Measurements from ENCODE around the gene MTMR6. TPM values are rescaled to one million over a fixed set of nuclear protein-coding genes. Genes with fewer than 3 reads are reported as not detected.

MTMR6 gene
- total RNA-seq, 1 donor from 2014 or later = 16.1 TPM

DNA sequence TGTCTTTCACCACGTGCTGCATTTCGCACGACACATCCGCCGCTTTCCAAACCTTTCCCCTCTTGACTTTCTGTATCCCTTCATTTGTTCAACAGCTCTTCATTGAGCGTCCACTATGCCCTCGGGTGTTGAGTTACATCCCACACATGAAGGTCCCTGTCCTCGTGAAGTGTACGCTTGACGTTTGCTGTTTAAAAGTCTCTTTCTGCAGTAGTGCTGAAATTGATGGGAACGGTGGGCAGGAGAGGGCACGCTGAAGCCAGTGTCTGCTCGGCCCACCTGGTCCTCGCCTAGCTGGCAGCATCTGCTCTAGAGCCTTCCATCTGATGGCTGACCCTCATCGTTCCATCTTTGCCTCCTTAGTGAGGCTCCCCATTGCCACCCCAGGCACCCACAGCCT, 59.6 kb downstream of the MTMR6 start:
- no peak for DNase-seq (ENCODE audit: low spot score)
- intact Hi-C loops (cut with DNase I) = no loop called here

DNA sequence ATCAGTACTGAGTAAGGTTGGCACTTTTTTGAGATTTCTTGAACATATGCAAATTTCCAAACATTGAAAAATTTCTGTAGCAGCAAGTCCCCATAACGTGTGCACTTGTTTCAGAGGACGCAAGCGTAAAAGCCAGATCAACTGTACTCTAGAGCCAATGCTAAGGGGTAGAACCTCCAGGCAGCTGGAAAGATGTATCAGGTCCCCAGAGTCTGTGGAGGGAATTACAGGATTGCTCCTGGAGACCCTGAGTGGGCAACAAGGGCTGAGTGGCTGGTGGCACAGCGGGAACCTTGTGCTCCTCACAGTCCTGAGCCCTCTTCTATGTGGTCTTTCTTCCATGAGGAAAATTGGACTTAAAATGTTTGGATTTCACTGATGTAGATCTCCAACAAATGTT, 61.3 kb downstream of the MTMR6 start:
- no peak for DNase-seq (ENCODE audit: low spot score)
- intact Hi-C loops (cut with DNase I) = no loop called here

DNA sequence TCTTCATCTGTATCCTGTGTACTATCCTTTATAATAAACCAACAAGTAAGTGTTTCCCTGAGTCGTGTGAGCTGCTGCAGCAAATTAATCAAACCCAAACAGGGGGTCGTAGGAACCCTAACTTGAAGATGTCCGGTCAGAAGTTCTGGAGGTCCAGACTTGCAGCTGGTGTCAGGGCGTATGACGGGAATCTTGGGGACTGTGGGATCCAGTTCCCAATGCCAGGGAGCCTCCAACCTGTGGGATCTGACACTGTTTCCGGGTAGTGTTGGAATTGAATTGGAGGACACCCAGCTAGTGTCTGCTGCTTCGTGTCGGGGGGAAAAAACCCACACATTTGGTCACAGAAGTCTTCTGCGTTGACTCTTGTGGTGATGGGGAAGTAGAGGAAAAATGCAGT, 63.1 kb downstream of the MTMR6 start:
- intact Hi-C loops (cut with DNase I) = no loop called here
- DNase-seq (ENCODE audit: low spot score) = no peak

DNA sequence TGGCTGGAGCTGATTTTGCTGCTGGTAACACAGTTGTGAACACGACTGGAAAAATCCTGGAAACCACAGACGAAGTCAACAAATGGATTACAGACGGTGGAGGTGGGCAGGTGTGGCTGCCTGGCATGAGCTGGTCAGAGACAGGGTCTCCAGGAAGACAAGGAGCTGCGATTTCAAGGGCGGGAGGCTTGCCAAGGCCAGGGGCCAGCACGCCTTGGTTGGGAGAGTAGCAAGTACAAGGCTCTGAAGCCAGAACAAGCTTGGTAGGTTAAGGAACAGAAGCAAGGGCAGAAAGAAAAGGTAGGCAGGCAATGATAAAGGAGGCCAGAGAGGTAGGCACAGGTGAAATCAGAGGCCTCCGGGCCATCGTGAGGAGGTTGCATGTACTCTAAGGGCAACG, 64.5 kb downstream of the MTMR6 start:
- intact Hi-C loops (cut with DNase I) = no loop called here
- no peak for DNase-seq (ENCODE audit: low spot score)

DNA sequence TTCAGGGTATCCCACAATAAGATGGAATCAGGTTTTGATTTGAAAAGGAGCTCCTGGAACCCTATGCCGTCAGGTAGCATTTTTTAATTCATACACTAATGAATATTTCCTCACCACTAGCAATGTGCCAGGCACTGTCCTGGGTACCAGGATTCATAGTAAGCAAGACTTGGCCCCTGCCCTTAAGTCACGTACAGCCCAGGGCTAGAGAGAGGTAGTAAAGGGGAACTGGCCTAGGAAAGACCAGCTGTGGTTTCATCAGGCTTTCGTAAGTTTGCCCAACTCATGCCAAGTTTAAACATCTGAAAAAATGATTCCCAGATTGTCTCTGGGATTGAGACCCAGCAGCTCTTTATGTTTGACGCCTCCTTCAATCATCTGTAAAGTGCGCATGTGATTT, 69.3 kb downstream of the MTMR6 start:
- no peak for DNase-seq (ENCODE audit: low spot score)
- intact Hi-C loops (cut with DNase I) = no loop called here

DNA sequence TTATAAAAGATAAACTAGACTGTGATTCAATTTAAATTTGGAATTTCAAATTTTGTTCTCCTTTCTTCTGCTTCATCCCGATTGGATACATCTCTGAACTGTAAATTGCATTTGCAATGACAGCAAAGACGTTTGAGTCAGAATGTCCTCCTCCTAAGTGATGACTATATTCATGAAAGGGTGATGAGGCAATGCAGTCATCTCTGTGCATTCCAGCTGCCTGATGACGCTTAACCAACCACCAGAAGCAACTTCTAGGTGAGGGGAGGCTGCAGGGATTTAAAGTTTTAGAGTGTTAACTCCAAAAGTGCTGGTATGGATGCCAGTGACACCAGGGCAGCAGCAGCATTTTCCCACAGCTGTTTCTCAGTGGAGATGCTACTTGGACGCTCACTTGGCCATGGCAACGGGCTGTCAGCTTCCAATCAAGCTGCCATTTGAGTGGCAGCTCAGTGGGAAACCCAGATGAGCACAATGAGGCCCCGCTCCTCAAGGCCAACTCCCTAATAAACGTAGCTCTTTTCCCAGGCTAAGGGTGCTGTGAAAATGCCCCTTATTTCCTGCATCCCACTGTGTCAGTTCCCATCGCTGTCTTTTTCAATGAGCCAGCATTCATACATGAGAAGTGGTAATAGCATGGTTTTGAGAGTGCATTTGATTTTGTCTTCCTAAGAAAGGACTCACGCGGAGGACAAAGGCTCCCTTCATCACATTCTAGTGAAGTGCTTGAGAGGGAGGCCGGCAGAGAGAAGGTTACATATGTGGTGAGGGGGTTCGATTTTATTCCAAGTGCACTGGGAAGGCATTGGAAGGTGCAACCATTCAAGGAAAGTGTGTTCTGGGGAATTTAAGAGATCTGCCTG, 70.0 kb downstream of the MTMR6 start:
- intact Hi-C loops (cut with DNase I) = no loop called here
- DNase-seq (ENCODE audit: low spot score) = no peak

DNA sequence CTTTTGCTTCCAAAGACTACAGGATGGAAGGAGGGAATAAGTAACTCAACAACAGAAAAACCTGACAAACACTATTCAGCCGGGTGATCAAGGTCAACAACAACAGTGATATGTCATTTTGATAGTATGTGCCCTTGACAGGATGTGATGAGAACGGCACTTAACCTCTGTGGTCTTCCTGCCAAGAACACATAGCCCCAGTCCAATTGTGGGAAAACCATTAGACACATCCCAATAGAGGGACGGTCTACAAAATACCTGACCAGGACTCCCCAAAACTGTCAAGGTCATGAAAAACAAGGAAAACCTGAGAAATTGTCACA, 72.1 kb downstream of the MTMR6 start:
- no peak for DNase-seq (ENCODE audit: low spot score)
- intact Hi-C loops (cut with DNase I) = no loop called here

DNA sequence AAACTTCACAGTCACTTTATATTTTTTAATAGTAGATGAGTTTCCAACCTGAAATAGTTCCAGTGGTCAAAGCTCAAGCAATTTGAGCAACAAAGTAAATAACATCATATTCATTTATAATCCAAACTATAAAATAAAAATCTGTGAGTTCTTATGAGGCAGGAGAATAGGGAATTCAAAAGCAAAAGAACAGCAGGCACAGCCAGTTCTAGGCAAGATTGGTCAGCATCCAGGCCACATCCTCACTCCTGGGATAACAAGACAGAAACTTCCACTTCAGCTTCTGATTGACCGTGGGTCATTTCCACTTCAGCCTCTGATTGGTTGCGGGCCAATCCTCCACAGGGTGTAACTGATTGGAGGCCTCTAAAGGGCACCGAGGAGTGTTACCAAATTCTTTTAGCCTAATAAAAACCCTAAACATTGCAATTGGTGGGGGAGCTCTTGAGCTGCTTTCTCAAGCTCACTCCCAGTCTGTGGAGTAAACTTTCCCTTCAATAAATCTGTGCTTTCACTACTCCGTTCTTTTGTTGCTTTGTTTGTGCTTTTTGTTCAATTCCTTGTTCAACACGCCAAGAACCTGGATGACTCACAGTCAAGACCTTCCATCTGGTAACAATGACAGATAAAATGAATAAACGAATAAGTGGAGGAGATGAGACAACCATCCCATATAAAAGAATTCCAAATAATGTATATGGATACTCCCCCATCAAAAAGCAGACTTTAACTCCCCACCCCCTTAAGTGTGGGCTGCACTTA, 72.6 kb downstream of the MTMR6 start:
- intact Hi-C loops (cut with DNase I) = no loop called here
- no peak for DNase-seq (ENCODE audit: low spot score)

DNA sequence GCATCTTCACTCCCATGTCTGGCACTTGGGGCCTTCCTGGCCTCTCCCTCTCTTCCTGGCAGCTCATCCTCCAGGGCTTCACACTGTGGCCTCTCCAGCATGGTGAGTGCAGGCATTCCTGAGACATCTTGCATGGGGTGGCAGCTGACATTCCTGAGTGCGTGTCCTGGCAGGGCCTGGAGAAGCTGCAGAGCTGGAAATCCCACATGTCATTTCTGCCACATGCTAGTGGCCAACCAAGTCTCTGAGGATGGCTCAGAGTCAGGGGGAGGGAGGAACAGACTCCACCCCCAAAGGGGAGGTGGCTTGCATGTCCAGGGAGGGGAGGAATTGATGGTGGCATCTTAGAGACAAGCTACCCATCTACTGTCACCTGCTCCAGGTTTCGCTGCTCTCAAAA, 73.6 kb downstream of the MTMR6 start:
- intact Hi-C loops (cut with DNase I) = no loop called here
- no peak for DNase-seq (ENCODE audit: low spot score)

DNA sequence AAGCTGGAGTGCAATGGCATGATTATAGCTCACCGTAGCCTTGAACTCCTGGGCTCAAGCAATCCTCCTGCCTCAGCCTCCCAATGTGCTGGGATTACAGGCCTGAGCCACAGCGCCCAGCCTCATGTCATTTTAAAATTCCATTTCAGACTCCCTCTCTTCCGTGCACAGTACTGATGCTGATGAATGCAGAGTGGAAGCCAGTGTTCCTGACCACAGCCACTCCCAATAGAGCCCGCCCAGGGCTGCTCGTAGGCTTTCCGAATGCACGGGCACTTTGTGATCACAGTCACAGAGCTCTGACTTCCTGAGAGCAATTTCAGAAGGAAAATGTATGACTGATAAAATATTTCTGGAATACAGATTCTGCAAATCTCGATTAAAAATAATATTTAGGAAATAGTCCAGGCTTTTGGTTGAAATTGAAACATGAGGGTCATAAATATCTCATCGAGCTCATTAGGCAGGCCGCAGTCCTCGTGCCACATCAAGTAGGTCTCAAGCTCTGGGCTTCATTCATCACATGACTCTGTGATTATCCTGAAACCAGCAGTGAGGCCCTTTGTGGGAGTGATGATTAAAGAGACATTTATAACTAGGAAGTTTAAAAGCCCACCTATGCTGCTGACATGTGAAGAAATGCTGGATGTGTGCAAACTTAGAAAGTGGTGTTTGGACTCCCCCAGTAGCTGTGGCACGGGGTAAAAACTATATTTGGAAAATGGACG, 76.3 kb downstream of the MTMR6 start:
- intact Hi-C loops (cut with DNase I) = no loop called here
- no peak for DNase-seq (ENCODE audit: low spot score)

DNA sequence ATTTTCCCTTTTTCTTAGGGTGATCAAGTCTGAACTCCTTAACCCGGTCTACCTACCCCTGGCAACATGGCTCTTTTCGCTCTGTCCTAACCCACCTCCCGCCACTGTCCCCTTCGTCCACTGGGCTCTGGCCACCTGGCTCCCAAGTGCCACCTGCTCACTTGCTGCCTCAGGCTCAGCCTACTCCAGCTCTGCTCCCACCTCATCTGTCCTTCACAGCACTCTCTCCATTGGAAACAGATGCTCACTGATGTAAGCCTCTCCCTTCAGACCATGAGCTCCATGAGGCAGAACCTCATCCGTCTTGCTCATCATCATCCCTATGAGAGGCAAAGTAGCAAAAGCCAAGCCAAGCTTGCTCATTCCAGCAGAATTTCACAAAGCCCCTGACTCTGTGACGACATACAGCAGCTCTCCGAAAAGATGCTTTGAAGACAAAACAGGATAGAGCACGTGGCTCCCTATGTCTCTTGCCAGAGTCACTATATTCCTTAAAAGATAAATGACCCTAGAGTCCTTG, 79.9 kb downstream of the MTMR6 start:
- intact Hi-C loops (cut with DNase I) = no loop called here

DNA sequence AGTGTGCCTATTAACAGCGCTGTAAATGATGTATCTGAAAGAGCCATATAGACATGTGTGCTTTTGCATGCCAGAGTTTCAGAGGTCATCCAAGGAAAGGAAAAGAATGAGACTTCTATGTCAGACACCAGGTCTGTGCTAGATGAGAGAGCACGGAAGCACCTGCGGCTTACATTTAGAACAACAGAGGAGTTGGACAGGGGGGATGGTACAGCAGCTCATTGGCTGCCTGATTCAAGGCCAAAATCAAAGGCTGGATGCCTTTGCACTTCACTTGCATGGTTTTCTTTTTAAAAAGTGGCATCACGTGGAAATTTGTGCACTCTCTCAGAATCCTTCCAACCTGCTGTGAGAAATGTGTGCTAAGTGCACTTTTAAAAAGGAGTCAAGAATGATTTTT, 82.4 kb downstream of the MTMR6 start:
- DNase-seq (ENCODE audit: low spot score) = no peak
- intact Hi-C loops (cut with DNase I) = no loop called here

More for the DNA sequence above, 79.9 kb downstream of the MTMR6 start:
- DNase-seq (ENCODE audit: low spot score) = no peak

DNA sequence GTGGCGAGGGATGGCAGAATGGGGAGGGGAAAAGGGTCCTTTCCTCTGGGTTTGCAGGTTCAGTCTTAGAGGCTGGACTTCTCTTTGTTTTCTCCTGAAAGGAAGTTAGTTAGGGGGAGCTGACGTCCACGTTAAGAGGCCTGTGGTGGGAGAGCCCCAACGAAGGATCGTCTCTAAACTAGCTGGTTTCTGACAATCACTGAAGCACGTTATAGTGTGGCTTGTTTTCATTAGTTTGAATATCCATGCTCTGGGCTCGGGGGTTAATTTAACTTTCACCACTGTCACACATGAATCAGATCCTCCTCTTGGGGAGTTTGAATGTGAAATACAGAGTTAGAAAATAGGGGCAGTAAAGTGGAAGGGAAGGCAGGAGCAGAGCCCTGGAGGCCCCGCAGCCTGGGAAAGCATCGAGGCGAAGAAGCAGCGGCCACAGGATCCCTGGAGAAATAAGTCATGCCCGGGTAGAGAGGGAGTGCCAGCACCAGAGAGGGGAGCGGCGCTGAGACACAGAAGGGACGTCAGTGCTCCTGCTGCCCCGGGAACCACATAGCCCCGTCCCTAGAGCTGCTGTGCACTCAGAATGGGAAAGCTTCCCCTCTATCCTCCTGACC, 84.1 kb downstream of the MTMR6 start:
- DNase-seq (ENCODE audit: low spot score) = no peak
- intact Hi-C loops (cut with DNase I) = no loop called here

DNA sequence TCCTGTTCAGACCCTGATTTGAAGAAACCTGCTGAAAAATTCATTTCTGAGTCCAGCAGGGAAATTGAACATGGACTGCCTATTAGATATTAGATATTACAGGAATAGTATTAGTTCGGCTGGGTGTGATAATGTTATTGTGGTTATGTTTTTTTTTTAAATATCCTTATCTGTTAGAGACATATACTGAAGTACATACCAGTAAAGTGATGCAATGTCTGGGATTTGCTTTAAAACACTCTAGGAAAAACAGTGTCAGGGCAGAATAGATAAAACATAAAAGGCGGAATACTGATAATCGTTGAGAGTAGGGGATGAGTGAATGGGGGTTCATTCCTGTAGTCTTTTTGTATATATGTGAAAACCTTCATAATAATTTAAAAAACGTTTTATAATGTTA, 86.5 kb downstream of the MTMR6 start:
- DNase-seq (ENCODE audit: low spot score) = no peak
- intact Hi-C loops (cut with DNase I) = no loop called here

DNA sequence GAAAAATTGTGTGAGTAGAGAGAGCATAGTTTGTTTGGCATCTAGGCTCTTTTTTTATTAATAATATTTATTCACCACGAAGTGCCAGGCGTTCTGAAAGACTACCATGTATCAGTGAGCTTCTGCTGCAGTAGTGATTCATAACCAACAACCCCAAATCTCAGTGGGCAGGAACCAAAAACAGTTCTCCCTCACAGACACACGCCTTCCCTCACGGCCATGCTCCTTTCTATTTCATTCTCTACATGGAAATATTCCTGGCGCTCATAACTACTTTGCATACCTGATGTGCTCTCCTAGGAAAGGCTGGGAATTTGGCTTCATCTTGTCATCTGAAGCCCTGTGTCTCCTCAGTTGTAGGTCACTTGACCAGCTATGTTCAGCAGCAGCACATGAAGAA, 88.6 kb downstream of the MTMR6 start:
- intact Hi-C loops (cut with DNase I) = no loop called here
- no peak for DNase-seq (ENCODE audit: low spot score)

DNA sequence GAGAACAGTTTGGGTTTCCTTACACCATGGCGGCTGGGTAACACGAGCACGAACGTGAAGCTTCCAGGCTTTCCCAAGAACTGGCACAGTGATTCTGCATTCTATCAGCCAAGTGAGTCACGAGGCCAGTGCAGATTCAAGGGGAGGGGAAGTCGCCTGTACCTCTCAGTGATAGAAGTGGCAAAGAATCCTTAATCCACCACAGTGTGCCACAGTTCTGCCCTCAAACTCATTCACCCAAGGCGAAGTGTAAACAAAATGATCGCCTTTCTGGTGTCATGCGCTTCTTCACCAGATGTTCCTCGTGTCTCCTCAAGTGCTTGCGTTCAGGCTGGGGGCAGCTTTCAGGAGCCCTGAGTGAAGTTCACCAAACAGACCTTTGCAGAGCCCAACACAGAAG, 90.3 kb downstream of the MTMR6 start:
- intact Hi-C loops (cut with DNase I) = no loop called here
- DNase-seq (ENCODE audit: low spot score) = no peak
